ENCODE measurements around the gene PSMD13. TPM values are rescaled to one million over a fixed set of nuclear protein-coding genes. Genes with fewer than 3 reads are reported as not detected.
"Not testable (repeated sequence)": the region's sequence is repeated elsewhere in the genome, so short reads cannot be mapped to it uniquely, and the experiment has no call there.

Gene PSMD13
- total RNA-seq, 1 donor from 2014 or later = 268 TPM

DNA sequence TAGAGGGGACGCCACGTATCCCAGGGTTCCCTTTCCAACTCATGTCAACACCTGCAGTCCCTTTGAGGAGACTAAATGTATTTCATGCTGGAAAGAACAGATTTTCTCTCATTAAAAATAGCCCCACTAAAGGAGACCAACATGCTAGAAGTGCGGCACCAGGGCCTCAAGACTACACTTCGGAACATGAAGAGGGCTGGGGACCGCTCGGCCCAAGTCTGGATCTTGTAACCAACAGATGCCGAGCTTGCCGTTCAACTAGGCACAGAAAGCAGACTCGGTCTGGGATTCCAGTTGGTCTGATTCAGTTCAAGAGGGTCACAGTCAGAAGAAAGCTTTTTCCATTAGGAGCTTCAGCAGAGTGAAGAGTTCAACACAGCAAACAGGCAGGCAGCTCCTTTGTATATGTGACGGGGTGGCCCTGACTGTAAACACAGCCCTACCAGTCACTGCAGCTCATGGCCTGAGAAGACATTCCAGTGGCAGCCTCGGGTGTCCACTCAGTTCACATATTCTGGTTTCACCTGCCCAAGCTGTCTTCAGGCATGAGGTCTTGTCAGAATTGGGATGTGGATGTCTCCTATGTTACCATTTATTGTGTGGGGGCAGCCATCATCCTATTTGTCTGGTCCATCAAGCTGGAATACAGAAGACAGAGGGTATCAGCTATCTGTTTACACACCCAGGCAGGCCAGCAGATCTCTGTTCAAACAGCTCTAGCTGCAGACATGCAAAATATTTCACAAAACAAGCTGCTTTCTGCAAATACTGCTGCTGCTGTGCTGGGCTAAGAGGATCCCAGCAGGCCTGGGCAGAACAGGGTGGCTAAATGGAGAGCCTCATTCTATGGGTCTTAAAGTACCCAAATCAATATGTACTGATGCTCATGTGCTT lies 20.4 kb upstream of the PSMD13 start:
- no peak for DNase-seq (ENCODE audit: low read depth, low spot score)

GRCh38 chr11:217704-218103 lies 19.1 kb upstream of the PSMD13 start:
- no peak for DNase-seq (ENCODE audit: low read depth, low spot score)

DNA sequence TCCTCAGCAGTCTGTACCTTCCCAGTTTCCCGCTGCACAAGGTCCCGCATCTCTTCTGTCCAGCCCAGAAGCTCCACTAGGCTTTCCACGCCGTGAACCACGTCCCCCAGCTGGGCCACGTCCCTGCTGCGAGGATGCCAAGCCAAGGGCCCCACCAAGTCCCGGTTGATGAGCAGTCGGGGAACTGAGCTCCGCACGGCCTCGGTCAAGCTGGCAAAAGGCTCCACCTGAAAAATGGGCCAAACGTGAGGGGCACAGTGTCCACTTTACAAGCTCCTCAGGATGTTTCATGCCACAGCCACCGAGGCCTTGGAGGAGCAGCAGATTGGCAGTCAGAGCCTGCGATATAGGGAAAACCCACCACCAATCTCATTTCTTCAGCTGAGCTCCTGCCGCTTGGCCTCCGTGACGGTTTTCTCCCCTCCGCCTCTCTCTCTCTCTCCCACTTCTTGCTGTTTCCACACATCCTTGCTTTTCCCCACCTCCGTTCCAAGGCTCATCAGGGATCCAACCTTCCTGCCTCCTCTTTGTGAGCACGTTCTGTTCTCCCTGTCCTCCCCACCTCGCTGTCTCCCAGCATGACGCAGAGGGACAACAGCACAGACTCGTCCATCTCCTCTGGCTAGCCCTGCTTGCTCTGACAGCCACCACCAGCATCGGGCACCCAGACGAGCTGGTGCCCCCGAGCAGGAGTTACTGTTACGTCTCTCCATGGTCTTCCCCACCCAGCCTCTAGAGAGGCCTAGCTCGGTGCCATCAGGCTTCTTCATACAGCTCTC lies 17.8 kb upstream of the PSMD13 start:
- no peak for DNase-seq (ENCODE audit: low read depth, low spot score)

DNA sequence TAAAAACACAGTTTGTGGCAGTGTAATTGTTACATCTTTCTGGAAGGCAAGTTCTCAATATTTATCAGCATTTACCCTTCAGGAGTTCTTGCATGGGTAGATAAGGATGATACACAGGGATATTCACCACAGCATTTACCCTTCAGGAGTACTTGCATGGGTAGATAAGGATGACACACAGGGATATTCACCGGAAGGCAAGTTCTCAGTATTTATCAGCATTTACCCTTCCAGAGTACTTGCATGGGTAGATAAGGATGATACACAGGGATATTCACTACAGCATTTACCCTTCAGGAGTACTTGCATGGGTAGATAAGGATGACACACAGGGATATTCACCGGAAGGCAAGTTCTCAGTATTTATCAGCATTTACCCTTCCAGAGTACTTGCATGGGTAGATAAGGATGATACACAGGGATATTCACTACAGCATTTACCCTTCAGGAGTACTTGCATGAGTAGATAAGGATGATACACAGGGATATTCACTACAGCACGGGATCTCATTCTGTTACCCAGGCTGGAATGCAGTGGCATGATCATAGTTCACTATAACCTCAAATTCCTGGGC lies 16.0 kb upstream of the PSMD13 start:
- not testable (repeated sequence) for DNase-seq (ENCODE audit: low read depth, low spot score)

- DNase-seq (ENCODE audit: low read depth, low spot score) = no peak
Observed at GRCh38 chr11:221539-221938, 15.2 kb upstream of the PSMD13 start.

DNA sequence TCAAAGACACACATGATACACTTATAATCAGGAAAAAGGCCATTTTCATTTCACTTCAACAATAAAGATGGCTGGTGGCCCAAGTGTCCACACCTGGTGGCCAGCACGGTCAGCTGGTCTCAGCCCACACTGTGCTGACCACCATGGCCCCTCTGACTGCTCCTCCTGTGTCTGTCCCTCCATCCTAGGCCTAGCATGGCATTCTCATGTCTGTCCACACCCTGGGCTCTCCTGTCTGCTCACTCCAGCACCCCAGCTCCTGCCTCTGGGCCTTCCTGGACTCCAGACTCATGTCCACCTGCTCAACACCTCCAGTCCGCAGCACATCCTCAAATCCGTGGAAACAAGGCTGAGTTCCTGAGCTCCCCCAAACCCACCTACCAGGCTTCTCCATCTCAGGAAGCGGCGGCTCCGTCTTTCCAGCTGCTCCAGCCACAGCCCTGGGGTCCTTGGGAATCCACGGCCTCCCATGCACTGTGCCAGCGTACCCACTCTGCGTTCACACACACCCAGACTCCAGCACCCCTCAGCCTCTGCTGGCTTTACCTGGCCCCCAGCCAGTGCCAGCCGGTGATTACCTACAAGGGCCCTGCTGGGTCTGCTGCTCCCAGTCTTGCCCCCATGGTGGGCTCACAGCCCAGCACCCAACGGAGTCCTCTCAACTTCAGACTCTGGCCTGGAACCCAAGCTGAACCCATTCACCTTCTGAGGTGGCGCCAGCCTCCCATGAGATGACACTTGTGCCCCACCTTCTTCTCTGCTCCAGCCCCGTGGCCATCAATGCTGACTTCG lies 14.6 kb upstream of the PSMD13 start:
- no peak for DNase-seq (ENCODE audit: low read depth, low spot score)

GRCh38 chr11:223026-223789 lies 13.6 kb upstream of the PSMD13 start:
- no peak for DNase-seq (ENCODE audit: low read depth, low spot score)

DNA sequence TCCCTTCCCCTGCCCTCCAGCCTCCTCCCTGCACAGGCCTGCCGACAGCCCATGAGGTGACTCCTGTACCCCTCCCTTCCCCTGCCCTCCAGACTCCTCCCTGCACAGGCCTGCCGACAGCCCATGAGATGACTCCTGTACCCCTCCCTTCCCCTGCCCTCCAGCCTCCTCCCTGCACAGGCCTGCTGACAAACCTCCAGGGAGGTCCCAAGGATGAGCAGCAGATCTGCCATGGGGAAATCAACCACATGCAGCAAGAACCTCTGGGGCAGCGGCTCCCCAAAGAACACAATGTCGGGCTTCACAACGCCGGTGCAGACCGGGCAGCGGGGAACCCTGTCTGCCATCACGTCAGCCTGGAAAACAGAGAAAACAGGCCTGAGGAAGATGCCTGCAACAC lies 12.9 kb upstream of the PSMD13 start:
- DNase-seq (ENCODE audit: low read depth, low spot score) = no peak

- no peak for DNase-seq (ENCODE audit: low read depth, low spot score)
Observed at GRCh38 chr11:224424-224823, 12.4 kb upstream of the PSMD13 start.

DNA sequence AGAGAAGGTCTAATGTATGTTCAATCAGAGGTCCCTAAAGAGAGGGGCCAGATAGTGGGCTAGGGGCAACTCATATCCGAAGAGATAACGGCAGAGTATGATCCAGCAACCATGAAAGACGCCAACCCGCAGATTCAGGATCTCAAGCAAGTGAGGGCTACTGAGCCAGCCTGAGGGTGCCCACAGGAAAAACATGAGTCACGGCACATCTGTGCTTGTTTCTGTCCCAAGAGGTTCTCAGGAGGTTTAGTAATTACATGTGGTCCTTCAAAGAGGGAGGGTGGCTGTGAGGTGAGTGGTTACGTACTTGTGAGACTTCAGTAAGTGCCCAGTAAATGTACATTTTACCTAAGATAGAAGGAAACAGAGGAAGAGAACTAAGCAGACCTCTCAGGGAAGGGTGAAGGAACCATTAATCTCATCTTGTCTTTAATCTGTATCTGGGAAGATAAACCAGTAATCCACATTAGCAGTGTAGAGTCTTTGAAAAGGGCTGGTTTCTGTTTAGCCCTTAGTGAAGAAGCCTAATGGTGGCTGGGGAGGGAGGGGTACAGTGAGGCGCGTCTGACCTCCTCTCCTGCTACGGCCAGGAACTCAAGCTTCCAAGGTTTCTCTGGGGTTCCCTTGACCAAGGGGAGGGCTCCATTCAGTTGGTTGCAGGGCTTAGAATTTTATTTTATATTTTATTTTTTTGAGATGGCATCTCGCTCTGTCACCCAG lies 10.9 kb upstream of the PSMD13 start:
- no peak for DNase-seq (ENCODE audit: low read depth, low spot score)

DNA sequence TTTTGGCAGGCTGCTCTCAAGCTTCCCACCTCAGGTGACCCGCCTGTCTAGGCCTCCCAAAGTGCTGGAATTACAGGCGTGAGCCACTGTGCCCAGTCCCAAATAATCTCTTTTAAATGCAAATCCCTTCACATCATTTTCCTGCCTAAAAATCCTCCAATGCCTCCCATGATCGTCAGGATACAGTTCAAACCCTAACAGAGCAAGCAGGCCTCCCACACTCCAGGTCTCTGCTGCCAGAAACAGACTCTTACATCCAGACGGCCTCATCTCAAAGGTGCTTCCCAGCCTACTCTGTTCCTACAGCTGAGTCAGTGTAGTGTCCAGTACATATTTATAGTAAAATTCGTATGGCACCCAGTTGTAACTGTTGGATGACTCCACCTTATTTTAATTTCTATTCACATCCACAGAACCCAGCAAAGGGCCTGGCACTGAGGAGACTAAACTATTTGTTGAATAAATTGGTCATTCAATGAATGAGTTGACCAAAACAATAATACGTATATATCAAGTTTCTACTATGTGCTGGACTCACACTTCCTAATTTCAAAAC lies 8.9 kb upstream of the PSMD13 start:
- no peak for DNase-seq (ENCODE audit: low read depth, low spot score)

GRCh38 chr11:230431-230830 lies 6.3 kb upstream of the PSMD13 start:
- no peak for DNase-seq (ENCODE audit: low read depth, low spot score)

GRCh38 chr11:232783-233565 lies 3.8 kb upstream of the PSMD13 start:
- no peak for DNase-seq (ENCODE audit: low read depth, low spot score)

DNA sequence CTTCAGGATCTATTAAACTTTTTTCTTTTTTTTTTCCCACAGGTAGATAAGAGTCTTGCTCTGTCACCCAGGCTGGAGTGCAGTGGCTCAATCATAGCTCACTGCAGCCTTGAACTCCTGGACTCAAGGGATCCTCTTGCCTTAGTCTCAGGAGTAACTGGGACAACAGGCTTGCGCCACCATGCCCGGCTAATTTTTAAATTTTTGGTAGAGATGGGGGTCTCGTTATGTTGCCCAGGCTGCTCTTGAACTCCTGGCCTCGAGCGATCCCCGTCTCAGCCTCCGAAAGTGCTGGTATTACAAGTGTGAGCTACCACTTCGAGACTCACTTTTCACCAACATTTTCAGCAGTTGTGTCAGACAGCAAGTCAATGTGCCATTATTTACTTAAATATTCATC lies 1.6 kb upstream of the PSMD13 start:
- no peak for DNase-seq (ENCODE audit: low read depth, low spot score)

- DNase-seq (ENCODE audit: low read depth, low spot score) = no peak
Observed at GRCh38 chr11:235609-235996, 1.2 kb upstream of the PSMD13 start.

DNA sequence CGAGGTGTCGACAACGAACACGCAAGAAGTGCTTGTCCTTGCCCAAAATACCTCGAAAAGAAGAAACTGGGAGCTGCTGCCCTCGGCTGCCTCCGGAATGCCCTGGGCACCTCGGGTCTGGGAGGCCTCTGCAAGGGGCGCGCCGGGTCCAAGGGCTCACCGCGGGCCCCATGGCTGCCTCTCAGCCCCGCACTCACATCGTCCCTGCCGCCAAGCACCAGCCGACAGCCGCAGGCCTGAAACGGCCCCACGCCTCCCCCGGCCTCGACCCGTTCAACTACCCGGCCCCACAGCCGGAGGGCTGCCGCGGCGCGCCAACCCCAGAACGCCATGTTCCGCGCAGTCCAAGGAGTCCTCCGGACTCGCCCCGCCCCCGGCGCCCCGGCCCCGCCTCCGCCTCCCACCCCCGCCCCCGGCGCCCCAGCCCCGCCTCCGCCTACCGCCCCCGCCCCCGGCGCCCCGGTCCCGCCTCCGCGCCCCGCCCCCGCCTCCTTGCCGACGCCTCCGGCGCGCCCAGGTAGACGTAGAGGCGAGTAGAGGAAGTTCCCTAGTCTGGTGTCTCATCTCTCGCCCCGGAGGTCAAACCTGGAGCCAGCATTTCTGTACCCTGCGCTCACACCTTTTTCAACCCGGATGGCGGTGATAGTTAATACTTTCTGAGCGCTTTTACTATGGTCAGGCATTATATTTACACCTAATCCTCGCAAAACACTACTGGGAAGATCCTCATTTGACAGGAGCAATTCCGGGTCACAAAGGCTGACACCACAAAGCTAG lies 591 bp upstream of the PSMD13 start, which contains the start of gene SIRT3:
TSS of gene SIRT3 (minus strand) at position 346 of the 777 bp plus-strand sequence. CDS start at position 332, 14 bp downstream.
- DNase-seq (ENCODE audit: low read depth, low spot score) = no peak

GRCh38 chr11:238346-238745 lies 1.6 kb downstream of the PSMD13 start:
- not testable (repeated sequence) for DNase-seq (ENCODE audit: low read depth, low spot score)

DNA sequence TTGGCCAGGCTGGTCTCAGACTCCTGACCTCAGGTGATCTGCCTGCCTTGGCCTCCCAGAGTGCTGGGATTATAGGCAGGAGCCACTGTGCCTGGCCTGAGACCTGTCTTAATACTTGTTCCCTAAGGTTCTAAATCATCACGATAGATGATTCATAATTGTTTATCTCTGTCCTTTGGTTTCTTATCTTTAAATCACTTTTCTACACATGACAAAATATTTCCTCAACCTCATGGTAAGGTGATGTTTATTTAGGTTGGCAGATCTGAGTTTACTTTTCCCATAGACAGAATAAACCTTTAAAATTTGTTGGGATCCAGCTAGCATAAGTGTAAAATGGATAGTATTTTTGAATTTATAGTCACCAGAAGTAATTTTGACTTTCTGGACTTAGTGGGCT lies 3.5 kb downstream of the PSMD13 start:
- no peak for DNase-seq (ENCODE audit: low read depth, low spot score)
